Activated CD4-positive, alpha-beta T cell treated with anti-CD3 and anti-CD28 coated beads, Interleukin-2, amount 10 ng/mL, durations not matched to agents 24 days and 14 days (primary cell): ENCODE results near the gene CALR. TPM values are rescaled to one million over a fixed set of nuclear protein-coding genes. Genes with fewer than 3 reads are reported as not detected.

Source experiments
- DNase-seq: peaks from one replicate; pipeline ENCODE4 v3.0.0; 2022
- H3K27ac Mint-ChIP-seq: one replicate; pipeline ENCODE4 v1.8.0; 2022; ENCODE audit warnings: mild to moderate bottlenecking, mixed read lengths
- H3K27me3 Mint-ChIP-seq: one replicate; pipeline ENCODE4 v1.8.0; 2022; ENCODE audit warnings: mixed read lengths
- H3K36me3 Mint-ChIP-seq: one replicate; pipeline ENCODE4 v1.8.0; 2022; ENCODE audit warnings: low read depth, mild to moderate bottlenecking, mixed read lengths
- H3K4me1 Mint-ChIP-seq: one replicate; pipeline ENCODE4 v1.8.0; 2021; ENCODE audit warnings: mixed read lengths
- H3K4me3 Mint-ChIP-seq: one replicate; pipeline ENCODE4 v1.8.0; 2022; ENCODE audit warnings: mild to moderate bottlenecking, moderate library complexity, mixed read lengths
- H3K9me3 Mint-ChIP-seq: one replicate; pipeline ENCODE4 v1.8.0; 2021; ENCODE audit warnings: mixed read lengths
- intact Hi-C: fragments of 100-400 bp; cut with micrococcal nuclease; formaldehyde crosslinking; loops from one replicate; pipeline ENCODE4 v1.15.1; 2023
- total RNA-seq: library from RNA; stranded (reverse); gene quantifications from 2 replicates; pipeline ENCODE4 v1.2.3, GENCODE V29; 2022

The CALR gene
- total RNA-seq, 1 donor from 2014 or later: 994 TPM

DNA sequence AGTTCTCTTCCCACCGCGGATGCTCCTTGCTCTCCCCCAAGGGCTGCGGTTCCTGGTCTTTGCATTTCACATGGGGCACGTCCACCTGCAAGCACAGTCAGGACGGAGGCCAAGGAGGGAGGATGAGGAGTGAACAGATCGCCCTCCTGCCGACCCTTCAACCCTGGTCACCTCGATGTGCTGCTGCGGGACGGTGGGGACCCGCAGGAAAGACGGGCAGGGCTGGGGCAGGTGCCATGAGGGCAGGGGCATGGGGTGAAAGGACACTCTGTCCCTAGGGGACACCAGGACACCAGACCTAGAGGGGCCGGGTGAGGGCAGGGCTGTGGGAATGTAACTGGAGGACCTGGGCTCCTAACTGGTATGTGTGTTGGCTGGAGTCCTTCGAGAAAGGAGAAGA lies 20.2 kb upstream of the CALR start:
- Mint-ChIP-seq H3K27ac (peak overlapping the region; percentile 95), H3K27me3 (peaks cover 2% of the 10 kb centered on the region), H3K4me1 (peaks cover 30% of the 10 kb centered on the region), H3K9me3 (no peaks in the 10 kb centered on the region), H3K36me3 (peaks cover 14% of the 10 kb centered on the region), H3K4me3 (peak overlapping the region; percentile 80)
- intact Hi-C loops: loop anchor here (2.0 to 10.0 kb wide), 3 partner anchors 15 to 1607 kb away; partner anchors contain the start of genes FARSA, GCDH and TECR
- no peak for DNase-seq

DNA sequence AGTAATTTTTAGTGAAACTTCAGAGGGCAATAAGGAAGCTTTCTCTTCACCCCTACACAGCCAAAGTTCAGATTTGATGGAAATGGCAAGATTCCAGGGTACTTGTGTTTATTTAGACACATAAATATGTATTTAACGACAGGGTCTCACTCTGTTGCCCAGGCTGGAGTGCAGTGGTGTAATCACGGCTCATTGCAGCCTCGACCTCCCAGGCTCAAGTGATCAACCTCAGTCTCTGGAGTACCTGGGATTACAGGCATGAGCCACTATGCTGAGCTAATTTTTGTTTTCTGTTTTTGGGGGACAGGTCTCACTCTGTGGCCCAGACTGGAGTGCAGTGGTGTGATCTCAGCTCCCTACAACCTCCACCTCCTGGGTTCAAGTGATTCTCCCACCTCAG lies 17.4 kb upstream of the CALR start:
- H3K27me3 Mint-ChIP-seq: peaks cover 2% of the 10 kb centered on the region
- H3K9me3 Mint-ChIP-seq: no peaks in the 10 kb centered on the region
- no peak overlapping the region for H3K4me3 Mint-ChIP-seq
- H3K36me3 Mint-ChIP-seq: peaks cover 36% of the 10 kb centered on the region
- H3K4me1 Mint-ChIP-seq: peaks cover 16% of the 10 kb centered on the region
- no peak overlapping the region for H3K27ac Mint-ChIP-seq
- DNase-seq: peak; percentile 57
- intact Hi-C loops: no loop called here

DNA sequence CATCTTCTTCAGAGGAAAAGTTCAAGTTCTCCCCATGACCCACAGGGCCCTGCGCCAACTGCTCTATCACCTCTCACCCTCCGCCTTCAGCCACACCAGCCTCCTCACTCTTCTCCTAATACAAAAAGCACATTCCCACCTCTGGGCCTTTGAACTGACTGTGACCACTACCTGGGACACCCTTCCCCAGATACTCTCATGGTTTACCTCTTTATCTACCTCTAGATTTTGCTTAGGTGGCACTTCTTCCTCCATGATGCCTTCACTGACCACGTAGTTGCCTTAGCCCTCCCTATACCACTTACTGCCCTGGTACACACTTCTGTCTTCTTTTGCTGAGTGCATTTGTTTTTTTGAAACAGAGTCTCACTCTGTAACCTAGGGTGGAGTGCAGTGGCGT lies 15.4 kb upstream of the CALR start:
- intact Hi-C loops: no loop called here
- H3K27ac Mint-ChIP-seq: no peak overlapping the region
- H3K9me3 Mint-ChIP-seq: no peaks in the 10 kb centered on the region
- H3K4me3 Mint-ChIP-seq: no peak overlapping the region
- peak; percentile 54 for DNase-seq
- H3K27me3 Mint-ChIP-seq: peaks cover 2% of the 10 kb centered on the region
- peaks cover 47% of the 10 kb centered on the region for H3K36me3 Mint-ChIP-seq
- H3K4me1 Mint-ChIP-seq: peaks cover 16% of the 10 kb centered on the region

DNA sequence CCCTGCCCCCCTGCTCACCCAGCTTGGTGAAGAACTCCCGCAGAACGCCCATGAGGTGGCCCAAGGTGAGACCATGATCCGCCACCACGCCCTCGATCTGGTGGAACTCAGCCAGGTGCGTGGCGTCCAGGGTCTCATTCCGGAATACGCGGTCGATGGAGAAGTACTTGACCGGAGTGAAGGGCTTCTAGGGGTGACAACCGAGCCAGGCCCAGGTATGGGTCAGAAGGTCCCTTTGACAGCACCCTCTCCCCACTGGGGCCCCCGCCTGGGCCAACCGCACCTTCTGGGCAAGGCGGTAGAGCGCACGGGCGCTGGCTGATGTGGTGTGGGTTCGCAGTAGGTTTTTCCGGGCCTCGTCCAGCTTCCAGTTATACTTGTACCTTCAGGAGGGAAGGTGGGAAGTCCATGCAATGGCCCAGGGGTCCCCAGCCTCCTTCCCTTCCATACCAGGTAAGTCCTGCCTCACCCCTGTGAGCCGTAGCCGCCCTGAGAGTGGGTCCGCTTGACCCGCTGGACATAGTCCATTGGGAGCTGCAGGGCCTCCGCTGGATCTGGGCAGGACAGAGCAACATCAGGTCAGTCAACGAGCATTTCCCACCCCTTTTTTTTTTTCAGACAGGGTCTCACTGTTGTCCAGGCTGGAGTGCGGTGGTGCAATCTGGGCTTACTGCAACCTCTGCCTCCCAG lies 13.6 kb upstream of the CALR start:
- Mint-ChIP-seq H3K9me3 (no peaks in the 10 kb centered on the region), H3K4me1 (peaks cover 4% of the 10 kb centered on the region), H3K4me3 (no peak overlapping the region), H3K36me3 (peaks cover 60% of the 10 kb centered on the region), H3K27ac (no peak overlapping the region), H3K27me3 (no peaks in the 10 kb centered on the region)
- intact Hi-C loops: no loop called here
- peak; percentile 52 for DNase-seq

DNA sequence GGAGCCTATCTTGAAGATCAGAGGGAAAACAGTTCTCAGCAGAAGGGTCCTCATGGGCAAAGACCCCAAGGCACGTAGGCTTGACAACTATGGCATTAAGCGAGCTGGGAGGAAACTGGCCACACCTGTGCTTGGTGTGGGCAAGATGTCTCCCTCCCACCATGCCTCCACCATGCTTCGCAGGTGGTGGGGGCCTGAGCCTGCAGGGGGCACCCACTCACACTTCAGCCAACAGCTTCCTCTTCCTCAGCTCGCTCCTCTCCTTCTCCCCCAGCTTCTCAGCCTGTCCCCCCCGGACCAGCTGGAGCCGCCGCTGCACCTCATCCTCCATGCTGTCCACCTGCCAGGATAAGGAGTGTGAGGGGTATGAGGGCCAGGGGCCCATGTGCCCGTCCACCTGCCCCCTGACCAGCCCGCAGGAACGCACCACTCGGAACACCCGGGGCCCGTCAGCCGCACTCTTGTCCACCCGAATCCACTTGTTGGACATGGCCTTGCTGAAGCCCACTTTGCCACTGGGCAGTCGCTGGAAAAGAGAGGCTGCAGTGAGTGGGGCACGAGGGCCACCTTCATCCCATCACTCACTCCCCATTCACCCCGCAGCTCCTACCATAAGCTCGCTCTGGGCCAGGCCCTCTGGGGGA lies 8.3 kb upstream of the CALR start:
- Mint-ChIP-seq H3K36me3 (peaks cover 50% of the 10 kb centered on the region), H3K4me1 (peaks cover 19% of the 10 kb centered on the region), H3K9me3 (no peaks in the 10 kb centered on the region), H3K4me3 (no peak overlapping the region), H3K27ac (no peak overlapping the region), H3K27me3 (no peaks in the 10 kb centered on the region)
- intact Hi-C loops: loop anchor here (10.0 kb wide), 2 partner anchors 195 to 1485 kb away; partner anchors contain the start of genes DDX39A, GET3 and TRIR
- DNase-seq: no peak

DNA sequence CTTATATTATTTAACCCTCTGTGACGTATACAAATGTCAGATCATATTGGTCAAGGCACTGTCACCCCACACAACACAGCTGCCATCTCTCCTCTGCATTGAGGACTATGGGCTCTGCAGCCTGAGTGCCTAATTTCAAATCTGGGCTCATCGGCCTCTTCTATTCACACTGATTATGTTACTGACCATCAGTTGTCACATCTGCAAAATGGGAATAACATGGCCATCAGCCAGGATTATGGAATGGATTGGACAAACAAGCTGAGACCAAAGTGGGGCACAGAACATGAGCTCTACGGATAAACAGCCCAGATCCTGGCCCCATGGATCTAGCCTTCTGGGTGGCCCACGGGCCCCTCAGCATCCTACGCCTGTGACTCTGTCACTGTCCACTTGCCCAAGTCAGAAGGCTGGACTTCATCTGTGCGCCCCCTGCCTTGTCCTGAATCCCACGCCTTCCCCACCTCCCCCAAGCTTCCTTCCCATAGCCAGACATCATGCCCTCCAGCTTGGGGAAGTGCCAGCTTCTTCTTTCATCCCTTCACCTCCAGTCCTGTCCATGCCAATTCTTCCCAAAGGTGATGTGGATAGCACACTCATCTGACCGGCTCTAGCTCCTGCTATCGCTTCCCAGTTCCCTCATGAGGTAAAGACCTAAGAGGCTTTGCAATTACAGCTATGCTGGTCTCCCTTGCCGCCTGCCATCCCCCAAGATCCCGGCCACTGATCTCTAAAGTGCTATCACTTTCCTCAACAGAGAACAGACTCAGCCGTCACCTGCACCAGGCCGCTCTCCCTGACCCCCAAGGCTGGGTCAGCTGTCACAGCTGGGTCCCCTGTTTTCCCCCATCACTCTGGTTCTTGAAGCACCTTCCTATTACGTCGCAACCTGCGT lies 5.8 kb upstream of the CALR start:
- no peaks in the 10 kb centered on the region for H3K27me3 Mint-ChIP-seq
- intact Hi-C loops: loop anchor here (1.0 to 10.0 kb wide), 4 partner anchors 14 to 1482 kb away; partner anchors contain the start of genes DDX39A, GCDH, GET3 and SYCE2
- peaks cover 36% of the 10 kb centered on the region for H3K36me3 Mint-ChIP-seq
- peaks cover 28% of the 10 kb centered on the region for H3K4me1 Mint-ChIP-seq
- H3K9me3 Mint-ChIP-seq: no peaks in the 10 kb centered on the region
- H3K27ac Mint-ChIP-seq: peak overlapping the region; percentile 88
- DNase-seq: peak; percentile 78
- H3K4me3 Mint-ChIP-seq: peak overlapping the region; percentile 95

DNA sequence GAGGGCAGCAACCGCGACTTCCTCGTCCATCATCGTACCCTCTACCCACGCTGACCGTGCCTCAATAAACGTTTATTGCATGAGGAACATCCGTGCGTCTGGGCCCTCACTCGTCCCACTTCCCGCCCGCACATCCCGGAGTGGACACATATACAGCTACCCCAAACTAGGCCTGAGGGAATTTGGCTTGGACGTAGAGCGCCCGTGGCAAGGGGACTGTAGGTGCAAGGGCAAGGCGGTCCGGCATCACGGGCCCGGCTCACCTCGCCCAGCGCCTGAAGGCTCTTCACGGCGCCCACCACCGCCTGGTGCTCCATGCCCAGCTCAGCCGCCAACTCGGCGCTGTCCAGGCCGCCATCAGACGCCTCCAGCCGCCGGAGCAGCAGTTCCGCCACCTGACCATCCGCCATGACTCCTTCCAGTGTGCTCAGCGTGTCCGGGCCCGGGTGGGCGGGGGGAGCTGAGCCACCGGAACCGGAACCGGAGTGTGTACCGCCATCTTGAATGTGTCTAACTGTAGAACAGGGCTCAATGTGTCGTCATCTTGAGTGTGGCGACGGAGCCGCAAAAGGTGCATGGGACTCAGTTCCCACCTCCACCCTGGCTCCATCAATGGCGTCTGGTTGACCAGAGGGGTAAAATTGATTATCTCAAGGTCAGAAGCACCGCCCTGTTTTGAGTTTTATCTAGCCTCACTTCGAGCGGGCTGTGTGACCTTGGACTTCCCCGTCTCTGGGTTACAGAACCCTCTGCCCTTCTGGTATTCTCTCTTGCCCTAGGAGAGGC lies 4.9 kb upstream of the CALR start, which contains the start of gene FARSA:
Gene FARSA, minus strand, starts transcription at position 425 of the 786 bp plus-strand sequence. Its CDS starts 15 bp downstream, at position 410.
- Mint-ChIP-seq H3K36me3 (peaks cover 30% of the 10 kb centered on the region), H3K27me3 (no peaks in the 10 kb centered on the region), H3K9me3 (no peaks in the 10 kb centered on the region), H3K4me3 (peak within 1 kb of the TSS; percentile 95), H3K4me1 (peaks cover 32% of the 10 kb centered on the region), H3K27ac (peak within 1 kb of the TSS; percentile 88)
- DNase-seq: peak; percentile 96
- intact Hi-C loops: loop anchor here (1.0 to 10.0 kb wide), 4 partner anchors 15 to 1481 kb away; partner anchors contain the start of genes DDX39A, GCDH, GET3 and SYCE2

DNA sequence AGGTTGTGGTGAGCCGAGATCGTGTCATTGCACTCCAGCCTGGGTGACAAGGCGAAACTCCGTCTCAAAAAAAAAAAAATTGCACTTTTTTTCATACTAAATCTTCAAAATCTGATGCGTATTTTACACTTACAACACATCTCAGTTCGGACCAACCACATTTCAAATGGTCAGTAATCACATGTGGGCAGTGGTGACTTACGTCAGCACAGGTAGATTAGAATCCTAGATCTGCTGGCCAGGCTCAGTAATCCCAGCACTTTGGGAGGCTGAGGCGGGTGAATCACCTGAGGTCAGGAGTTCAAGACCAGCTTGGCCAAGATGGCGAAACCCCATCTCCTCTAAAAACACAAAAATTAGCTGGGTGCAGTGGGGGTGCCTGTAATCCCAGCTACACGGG lies 3.3 kb upstream of the CALR start:
- H3K27me3 Mint-ChIP-seq: no peaks in the 10 kb centered on the region
- no peak overlapping the region for H3K4me3 Mint-ChIP-seq
- peaks cover 41% of the 10 kb centered on the region for H3K4me1 Mint-ChIP-seq
- no peaks in the 10 kb centered on the region for H3K9me3 Mint-ChIP-seq
- H3K36me3 Mint-ChIP-seq: peaks cover 32% of the 10 kb centered on the region
- no peak for DNase-seq
- no peak overlapping the region for H3K27ac Mint-ChIP-seq
- intact Hi-C loops: loop anchor here (10.0 kb wide), 2 partner anchors 200 to 1480 kb away; partner anchors contain the start of genes DDX39A, GET3 and TRIR

DNA sequence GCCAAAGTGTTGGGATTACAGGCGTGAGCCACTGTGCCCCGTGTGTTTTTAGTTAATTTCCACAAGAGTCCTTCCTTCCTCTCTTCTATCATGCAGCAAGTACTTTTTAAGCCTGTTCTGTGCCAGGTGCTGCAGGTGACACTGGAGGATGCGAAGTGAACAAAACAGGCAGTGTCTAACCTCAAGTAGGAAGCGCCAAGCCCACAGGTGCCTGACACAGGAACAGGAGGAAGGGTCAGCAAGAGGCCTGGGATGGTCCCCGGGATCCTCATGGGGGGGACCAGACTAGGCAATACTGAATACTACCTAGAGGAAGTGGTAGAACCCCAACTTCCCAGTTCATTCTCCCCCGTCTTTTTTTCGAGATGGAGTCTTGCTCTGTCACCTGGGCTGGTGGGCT lies 1.8 kb upstream of the CALR start:
- H3K4me3 Mint-ChIP-seq: no peak overlapping the region
- DNase-seq: no peak
- no peaks in the 10 kb centered on the region for H3K27me3 Mint-ChIP-seq
- no peaks in the 10 kb centered on the region for H3K9me3 Mint-ChIP-seq
- peak overlapping the region; percentile 45 for H3K27ac Mint-ChIP-seq
- peaks cover 45% of the 10 kb centered on the region for H3K4me1 Mint-ChIP-seq
- intact Hi-C loops: loop anchor here (10.0 kb wide), 2 partner anchors 202 to 1478 kb away; partner anchors contain the start of genes DDX39A, GET3 and TRIR
- H3K36me3 Mint-ChIP-seq: peaks cover 41% of the 10 kb centered on the region

DNA sequence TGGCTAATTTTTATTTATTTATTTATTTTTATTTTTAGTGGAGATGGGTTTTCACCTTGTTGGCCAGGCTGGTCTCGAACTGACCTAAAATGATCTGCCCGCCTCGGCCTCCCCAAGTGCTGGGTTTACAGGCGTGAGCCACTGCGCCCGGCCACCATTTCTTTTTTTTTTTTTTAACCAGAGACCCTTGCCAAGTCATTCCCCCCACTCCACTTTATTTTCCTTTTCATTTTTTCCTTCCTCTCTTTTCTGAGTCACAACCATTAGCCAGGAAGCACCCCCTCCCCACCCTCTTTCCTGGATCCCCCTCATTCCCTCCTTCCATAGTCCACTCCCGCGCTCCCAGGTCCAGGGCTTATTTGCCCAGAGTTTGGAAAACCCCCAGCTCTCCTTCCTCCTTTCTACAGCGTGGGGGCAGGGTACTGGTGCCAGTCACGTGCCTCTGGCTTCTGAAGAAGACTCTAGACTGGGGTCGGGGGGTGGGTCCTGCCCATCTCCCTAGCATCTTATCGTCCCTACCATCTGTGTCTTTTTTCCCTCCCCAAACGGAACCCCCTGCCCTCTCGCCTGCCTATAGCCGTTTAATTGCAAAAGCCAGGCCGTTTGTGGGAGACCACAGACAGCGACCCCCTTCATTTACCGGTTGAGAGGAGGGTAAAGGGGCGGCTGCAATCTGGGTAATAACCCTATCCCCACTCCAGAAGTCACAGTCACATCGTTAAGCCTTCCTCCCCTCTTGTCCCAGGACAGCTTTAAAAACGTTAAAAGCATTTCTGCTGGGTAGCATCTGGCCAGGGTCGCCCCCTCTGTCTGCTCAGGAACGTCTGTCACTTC lies 1.1 kb upstream of the CALR start:
- peaks cover 46% of the 10 kb centered on the region for H3K4me1 Mint-ChIP-seq
- intact Hi-C loops: loop anchor here (10.0 kb wide), 2 partner anchors 203 to 1477 kb away; partner anchors contain the start of genes DDX39A, GET3 and TRIR
- DNase-seq: peak; percentile 72
- no peaks in the 10 kb centered on the region for H3K27me3 Mint-ChIP-seq
- peaks cover 45% of the 10 kb centered on the region for H3K36me3 Mint-ChIP-seq
- no peaks in the 10 kb centered on the region for H3K9me3 Mint-ChIP-seq
- peak overlapping the region; percentile 91 for H3K27ac Mint-ChIP-seq
- peak overlapping the region; percentile 98 for H3K4me3 Mint-ChIP-seq

DNA sequence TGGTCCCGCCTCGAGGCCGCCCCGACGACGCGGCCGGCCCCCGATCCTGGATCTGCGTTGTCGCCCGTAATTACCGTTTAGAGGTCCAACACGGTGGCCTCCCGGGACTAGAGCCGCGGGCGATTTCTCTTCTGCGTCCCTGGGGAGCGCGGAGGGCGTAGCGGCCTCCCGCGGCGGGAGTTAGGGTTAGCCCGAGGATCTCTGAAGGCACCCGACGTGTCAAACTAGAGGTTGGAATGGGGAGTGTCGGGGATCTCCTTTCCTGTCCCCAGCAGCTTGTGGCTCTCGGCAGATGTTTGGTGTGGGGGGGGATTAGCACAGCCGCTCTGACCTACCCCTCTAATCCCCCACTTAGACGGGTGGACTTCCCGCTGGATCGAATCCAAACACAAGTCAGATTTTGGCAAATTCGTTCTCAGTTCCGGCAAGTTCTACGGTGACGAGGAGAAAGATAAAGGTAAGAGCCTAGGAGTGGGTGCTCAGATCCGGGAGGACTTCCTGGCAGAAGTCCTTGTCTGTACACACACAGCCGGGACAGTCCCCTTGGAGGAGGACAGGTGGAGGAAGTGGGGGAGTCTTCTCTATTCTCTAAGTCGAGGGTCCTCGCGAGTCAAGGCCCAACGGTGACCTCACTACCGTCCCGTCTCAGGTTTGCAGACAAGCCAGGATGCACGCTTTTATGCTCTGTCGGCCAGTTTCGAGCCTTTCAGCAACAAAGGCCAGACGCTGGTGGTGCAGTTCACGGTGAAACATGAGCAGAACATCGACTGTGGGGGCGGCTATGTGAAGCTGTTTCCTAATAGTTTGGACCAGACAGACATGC lies 581 bp downstream of the CALR start:
- no peaks in the 10 kb centered on the region for H3K27me3 Mint-ChIP-seq
- peaks cover 43% of the 10 kb centered on the region for H3K4me1 Mint-ChIP-seq
- peak; percentile 79 for DNase-seq
- intact Hi-C loops: loop anchor here (1.0 to 10.0 kb wide), 4 partner anchors 204 to 1476 kb away; partner anchors contain the start of genes DDX39A, GET3 and TRIR
- H3K4me3 Mint-ChIP-seq: peak overlapping the region; percentile 98
- H3K27ac Mint-ChIP-seq: peak overlapping the region; percentile 91
- peaks cover 53% of the 10 kb centered on the region for H3K36me3 Mint-ChIP-seq
- H3K9me3 Mint-ChIP-seq: no peaks in the 10 kb centered on the region
